GM18511 (cell line): ENCODE data around the gene SLC7A14.
"Not testable (repeated sequence)": the region's sequence is repeated elsewhere in the genome, so short reads cannot be mapped to it uniquely, and the experiment has no call there.

Experiments
- ATAC-seq: cut with Tn5 transposase; IDR thresholded peaks from one replicate; pipeline ENCODE4 v1.9.1; 2021; ENCODE audit warnings: mild to moderate bottlenecking, moderate library complexity; ENCODE audit not compliant: unreplicated experiment

Gene SLC7A14

GRCh38 chr3:170598091-170598502 lies 12.2 kb upstream of the SLC7A14 start:
- ATAC-seq: no peak

- ATAC-seq: no peak
These were observed 8.7 kb upstream of the SLC7A14 start for GRCh38 chr3:170594528-170594927.

- no peak for ATAC-seq
These were observed 7.8 kb upstream of the SLC7A14 start for GRCh38 chr3:170593634-170594033.

GRCh38 chr3:170589113-170589512 lies 3.2 kb upstream of the SLC7A14 start:
- ATAC-seq: no peak

- no peak for ATAC-seq
These were observed 603 bp downstream of the SLC7A14 start for GRCh38 chr3:170585008-170585936.

- no peak for ATAC-seq
These were observed 1.3 kb downstream of the SLC7A14 start for GRCh38 chr3:170584585-170585007.

GRCh38 chr3:170579646-170580045 lies 6.2 kb downstream of the SLC7A14 start:
- ATAC-seq: no peak

GRCh38 chr3:170572665-170573253 lies 13.1 kb downstream of the SLC7A14 start:
- peak; percentile 99 for ATAC-seq

GRCh38 chr3:170567598-170567997 lies 18.3 kb downstream of the SLC7A14 start:
- not testable (repeated sequence) for ATAC-seq

GRCh38 chr3:170566413-170566812 lies 19.5 kb downstream of the SLC7A14 start:
- ATAC-seq: no peak

- ATAC-seq: no peak
These were observed 20.4 kb downstream of the SLC7A14 start for GRCh38 chr3:170565495-170565894.

- ATAC-seq: peak; percentile 35
These were observed 21.2 kb downstream of the SLC7A14 start for GRCh38 chr3:170564664-170565063.

- peak; percentile 90 for ATAC-seq
These were observed 22.0 kb downstream of the SLC7A14 start for GRCh38 chr3:170563712-170564423.

- no peak for ATAC-seq
These were observed 23.8 kb downstream of the SLC7A14 start for GRCh38 chr3:170562080-170562479.

- no peak for ATAC-seq
These were observed 25.0 kb downstream of the SLC7A14 start for GRCh38 chr3:170560717-170561382.

- ATAC-seq: no peak
These were observed 25.6 kb downstream of the SLC7A14 start for GRCh38 chr3:170560296-170560695.

GRCh38 chr3:170558427-170558826 lies 27.4 kb downstream of the SLC7A14 start:
- no peak for ATAC-seq

- ATAC-seq: no peak
These were observed 30.5 kb downstream of the SLC7A14 start for GRCh38 chr3:170555329-170555728.

GRCh38 chr3:170553788-170554757 lies 31.8 kb downstream of the SLC7A14 start:
- no peak for ATAC-seq

GRCh38 chr3:170551252-170551651 lies 34.6 kb downstream of the SLC7A14 start:
- no peak for ATAC-seq
